Kidney capillary endothelial cell (primary cell): ENCODE measurements around the gene AR.
"Not testable (repeated sequence)": the region's sequence is repeated elsewhere in the genome, so short reads cannot be mapped to it uniquely, and the experiment has no call there.

Source experiments
- DNase-seq: peaks from one replicate; pipeline ENCODE4 v3.0.0-alpha.2; 2018; ENCODE audit warnings: low spot score

The AR gene

DNA sequence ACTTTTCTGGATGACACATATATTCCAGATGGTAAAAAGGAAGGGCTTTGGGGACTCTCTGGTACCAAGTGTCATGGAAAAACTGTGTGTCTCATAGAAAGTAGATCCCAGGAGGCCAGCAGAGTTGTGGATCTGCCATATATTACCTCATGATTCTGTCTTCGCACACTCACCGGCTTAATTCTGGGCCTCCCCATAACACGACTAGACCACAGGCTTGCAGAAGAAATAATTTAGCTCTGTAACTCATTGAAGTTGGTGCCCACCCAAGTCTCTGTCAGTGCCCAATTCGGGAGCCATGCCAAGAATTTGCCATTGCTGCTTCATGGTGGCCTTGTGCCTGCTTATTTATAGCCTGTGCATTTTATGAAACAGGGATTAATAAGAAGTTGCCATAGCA is 104.5 kb downstream of the AR start:
- no peak for DNase-seq

DNA sequence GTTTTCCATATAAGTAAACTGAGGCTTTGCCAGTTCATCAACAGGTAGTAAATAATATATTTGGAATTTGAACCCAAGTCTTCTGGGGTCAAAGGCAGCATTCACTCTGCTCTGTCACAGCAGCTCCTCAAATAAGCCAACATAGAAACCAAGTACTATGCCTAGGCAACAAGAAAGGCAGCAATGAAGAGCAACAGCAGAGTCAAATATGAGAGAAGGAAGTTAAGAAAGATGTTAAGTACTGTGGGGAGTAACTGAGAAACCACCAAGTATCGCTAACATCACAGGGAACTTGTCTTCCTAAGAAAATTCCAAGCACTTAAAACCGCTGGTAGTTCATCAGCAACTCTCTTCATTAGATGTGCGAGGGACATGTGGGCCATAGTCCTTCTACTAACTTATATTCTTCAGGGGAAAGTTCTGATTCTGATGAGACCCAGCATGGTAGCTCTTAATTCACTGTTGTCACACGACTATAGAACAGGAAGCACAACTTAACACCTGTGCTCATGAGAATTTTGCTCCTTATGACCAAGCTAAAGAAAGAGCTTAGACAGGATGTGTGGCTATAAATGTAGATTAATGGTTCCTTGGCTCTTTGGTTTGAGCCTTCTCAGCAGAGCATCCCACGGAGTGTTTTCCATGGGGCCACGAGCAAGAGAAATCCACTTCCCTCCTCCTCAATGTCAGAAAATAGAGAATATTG is 107.8 kb downstream of the AR start:
- no peak for DNase-seq

DNA sequence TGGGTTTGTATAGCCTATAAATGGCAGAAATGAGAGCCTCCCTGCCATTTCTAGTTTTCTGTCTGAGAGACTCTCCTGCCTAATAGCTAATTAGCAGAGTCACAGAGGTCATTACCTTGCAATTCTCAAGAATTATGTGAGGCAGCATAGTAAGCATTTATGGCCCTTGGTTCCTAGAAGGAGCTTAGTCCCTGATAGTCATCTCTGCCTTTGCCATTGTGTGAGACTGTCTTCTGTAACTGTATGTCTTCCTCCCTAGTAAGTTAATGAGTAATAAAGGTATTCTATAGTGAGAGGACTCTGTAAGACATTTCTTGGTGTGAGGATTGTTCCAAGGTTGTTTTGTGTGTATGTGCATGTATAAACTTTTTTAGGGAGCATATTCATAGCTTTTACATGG is 108.7 kb downstream of the AR start:
- DNase-seq = no peak

DNA sequence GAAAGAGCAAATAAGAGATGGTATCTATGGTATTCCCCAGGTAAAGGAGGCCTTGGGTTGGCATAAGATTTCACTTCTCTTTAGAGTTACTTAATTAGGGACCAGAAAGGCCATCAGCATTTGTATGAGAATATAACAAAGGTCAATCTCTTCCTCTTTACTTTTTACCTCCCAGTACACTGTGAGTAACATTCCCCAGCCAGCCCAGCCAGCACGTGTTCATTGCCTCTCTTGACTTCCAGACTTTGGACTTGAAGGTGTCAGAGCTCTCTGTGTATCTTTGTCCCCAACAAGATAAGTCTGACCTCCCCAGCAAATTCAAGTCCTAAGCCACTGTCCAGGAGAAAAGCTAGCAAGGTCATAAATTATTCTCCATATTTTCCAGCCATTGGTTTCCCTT is 110.5 kb downstream of the AR start:
- DNase-seq = no peak

DNA sequence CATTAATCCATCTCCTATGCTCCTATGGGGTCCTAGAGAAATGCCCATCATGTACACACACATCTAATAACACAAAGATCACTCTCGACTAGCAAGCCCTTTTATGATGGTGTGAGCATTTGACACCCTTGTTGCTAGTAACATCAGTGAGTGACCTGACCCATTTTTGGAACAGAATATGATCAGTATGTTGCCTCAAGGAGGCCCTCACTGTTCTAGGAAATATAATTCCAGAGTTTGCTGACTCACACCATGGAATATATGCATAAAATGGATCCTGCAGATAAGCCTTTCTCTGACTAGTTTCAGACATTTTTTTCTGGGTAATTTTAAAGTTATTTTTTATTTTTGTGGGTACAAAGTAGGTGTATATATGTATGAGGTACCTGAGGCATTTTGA is 121.8 kb downstream of the AR start:
- no peak for DNase-seq

DNA sequence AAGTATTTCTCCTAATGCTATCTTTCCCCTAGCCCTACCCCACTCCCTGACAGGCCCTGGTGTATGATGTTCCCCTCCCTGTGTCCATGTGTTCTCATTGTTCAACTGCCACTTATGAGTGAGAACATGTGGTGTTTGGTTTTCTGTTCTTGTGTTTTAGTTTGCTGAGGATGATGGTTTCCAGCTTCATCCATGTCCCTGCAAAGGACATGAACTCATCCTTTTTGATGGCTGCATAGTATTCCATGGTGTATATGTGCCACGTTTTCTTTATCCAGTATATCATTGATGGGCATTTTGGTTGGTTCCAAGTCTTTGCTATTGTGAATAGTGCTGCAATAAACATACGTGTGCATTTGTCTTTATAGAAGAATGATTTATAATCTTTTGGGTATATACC is 126.9 kb downstream of the AR start:
- DNase-seq = not testable (repeated sequence)

DNA sequence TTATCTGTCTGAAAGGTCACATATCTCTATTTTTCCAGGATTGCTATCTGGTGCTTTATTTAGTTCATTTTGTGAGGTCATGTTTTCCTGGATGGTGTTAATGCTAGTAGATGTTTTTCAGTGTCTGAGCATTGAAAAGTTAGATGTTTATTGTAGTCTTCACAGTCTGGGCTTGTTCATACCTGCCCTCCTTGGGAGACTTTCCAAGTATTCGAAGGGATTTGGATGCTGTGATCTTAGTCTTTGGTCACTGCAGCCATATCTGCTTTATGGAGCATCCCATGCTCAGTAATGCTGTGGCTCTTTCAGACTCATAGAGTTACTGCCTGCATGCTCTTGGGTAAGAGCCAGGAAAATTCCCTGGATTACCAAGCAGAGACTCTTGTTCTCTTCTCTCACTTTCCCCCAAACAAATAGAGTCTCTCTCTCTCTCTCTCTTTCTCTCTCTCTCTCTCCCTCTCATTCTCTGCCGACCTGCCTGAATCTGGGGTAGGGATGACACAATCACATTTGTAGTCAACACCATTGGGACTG is 130.0 kb downstream of the AR start:
- no peak for DNase-seq

DNA sequence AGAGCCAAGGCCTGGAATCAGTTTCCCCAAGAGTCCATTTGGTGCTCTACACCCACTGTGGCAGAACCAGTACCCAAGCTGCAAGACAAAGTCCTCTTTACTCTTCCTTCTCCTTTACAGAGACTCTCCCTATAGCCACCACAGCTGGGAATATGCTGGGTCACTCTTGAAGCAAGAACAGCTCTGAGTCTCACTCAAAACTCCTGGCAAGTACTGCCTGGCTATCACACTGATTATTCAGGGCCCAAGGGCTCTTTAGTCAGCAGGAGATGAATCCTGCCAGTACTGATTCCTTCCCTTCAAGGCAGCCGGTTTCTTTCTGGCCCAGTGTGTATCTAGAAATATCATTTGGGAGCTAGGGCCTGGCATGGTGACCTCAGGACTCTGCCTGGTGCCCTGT is 130.9 kb downstream of the AR start:
- no peak for DNase-seq

DNA sequence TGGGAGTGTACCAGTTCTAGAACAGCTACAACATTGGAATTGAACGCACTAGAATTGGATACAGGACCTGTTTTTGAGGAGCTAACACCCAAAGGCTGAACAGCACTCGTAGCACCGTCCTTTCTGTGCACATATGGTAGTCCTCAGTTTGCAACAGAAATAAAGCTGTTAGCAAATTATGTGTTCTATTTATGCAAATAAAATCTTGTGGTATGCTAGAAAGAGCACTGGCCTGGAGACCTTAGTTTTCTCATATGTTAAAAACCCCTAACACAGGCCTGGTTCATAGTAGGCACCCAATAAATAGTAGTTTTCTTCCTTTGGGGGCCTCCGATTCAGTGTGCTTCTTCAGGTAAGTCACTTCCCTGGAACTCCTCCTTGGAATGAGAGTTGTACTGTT is 140.3 kb downstream of the AR start:
- no peak for DNase-seq

DNA sequence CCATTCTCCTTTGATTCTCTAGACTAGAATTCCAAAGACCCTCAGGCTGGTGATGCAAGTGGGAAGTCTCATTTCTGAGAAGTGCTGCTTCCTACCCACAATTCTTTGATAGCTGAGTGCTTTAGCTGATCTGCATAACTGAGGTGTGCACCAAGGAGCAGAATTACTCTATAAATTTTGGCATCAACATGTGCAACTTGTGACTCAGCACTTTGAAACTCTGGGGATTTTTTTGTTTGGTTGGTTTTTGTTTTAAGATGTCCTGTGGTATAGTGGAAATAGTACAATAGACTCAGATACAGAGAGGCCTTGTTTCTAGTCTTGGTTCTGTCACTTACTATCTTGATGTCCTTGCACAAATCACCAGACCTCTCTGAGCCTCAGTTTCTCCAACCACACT is 148.4 kb downstream of the AR start:
- DNase-seq = no peak

DNA sequence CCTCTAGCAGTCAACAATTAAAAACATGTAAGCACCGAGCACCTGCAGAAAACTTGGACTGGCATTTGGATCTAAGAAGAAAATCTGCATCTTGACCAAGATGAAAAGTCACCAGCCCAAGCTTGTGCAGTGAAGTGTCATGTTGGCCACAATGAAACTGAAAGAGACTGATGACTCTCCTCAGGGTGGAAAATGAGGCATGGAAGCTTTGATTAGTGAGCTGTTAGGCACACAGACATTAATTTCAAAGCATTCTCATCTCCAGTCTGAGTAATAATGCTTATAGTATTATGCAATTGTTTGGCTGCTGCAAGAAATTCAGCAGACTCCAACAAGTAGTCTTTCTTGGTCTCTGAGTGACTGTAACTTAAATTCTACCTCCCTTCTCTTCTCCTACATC is 150.1 kb downstream of the AR start:
- DNase-seq = no peak

DNA sequence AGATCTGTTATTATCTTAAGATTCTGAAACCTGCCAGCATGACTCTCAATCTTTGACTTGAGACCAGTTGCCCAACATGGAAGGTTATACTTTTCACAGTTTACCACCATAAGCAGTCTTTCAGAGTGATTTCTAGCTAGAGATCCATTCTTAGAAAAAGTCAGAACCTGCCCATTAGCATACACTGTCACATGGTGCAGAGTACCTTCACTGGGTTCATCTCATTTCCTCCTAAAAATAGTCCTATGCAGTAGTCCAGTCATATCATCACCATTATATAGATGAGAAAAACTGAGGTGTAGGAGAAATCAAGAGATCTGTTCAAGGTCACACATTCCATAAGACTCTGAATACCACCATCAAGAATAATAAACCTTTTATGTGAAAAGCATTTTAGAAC is 153.6 kb downstream of the AR start:
- no peak for DNase-seq

DNA sequence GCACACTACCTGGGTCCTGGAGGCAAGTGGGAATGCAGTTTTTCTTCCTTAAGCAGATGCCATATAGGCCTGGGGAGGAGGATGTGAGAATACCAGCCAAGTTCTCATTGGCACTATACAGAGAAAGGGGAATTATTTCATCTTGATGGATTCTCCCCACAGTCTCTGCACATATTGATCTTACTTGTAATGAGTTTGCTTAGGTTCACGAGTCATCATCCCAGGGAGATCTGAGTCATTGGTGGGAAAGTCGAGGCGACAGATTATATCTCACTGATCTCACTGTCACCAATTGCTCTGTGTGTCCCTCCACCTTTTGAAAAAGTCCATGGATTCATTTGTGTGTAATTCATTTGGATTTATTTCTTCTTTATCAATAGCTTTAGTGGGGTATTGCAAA is 156.8 kb downstream of the AR start:
- no peak for DNase-seq

DNA sequence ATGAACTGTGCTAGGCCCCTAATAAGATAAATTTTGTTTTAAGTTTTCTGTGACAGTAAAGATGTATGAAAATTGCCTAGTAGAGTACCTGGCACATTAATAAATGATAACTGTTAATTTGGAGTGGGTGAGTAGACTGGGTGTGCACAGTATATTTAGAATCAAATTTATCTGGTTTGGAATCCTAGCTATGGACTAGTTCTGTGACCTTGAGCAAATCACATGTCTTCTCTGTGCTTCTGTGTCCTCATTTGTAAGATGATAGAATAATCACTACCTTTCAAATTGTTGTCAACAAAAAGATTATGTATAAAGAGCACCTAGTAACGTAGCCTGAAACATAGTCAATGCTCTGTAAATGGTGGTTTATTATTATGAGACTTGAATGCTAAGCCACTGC is 170.2 kb downstream of the AR start:
- no peak for DNase-seq

DNA sequence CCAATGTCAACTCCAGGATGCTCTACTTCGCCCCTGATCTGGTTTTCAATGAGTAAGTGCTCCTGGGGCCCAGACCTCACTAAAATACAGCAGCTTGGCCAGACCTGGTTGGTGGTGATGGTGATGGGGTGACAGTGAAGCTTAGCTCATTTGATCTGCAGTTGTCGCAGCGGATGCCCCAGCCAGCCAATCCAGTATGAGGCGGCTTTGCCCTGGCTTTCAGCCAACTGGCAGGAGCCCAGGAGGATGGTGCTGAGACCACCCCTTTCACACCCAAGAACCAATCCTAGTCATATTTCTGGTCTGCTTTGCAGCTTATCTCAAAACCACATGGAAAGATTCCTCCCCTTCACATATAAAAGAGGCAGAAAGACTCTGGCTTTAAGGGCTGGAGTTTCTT is 173.8 kb downstream of the AR start:
- no peak for DNase-seq

DNA sequence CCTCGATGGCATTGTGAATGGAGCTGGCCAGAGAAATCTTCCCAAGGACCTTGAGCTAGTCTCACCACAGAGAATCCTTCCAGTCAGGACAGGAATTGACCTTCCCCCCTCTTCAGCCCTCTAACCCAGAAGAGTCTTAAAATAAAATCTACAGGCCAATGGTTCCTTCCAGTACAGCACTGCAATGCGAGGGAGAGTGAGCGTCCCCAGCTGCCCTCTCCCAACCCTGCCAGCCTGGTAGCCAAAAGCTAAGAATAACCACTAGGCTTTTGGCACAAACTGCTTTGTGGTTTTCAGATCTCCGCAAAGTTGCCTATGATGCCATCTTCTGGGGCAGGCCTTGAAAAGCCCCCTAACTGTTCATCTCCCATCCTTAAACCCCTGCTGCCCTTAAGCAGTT is 175.1 kb downstream of the AR start:
- no peak for DNase-seq

DNA sequence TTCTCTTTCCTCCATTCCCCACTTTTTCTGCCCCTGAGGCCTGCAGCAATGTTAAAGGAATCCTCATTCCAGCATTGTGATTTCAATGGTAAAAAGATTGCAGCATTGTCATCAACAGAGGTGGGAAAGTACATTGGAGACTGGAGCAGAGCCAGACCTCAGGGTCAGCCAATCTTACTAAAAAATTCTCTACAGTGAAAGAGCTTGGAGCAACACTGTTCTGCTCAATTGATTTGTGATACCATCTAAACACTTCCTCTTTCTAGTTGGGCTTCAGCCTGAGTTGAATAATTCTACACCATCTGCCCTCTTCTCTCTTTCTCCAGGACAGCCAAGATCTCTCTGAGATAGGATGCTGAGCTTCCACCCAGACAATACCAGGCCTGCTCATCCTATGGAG is 176.5 kb downstream of the AR start:
- DNase-seq = no peak

DNA sequence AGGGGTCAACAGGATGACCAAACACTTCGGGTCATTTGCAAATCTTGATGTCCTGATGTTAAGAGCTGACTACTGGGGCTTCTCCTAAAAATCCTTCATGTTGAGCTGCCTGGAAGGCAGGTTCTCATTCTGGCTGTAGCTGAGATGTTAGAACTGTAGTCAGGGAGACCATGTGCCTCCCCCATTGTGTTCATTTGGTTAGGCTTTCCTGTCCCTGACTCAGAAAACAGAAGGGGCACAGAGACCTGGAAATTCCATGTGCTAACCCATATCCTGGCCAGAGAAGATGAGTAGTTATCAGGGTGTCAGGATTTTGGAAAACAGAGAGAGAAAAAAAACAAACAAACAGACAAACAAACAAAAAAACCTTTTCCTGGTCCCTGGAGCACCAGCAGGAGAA is 177.5 kb downstream of the AR start:
- peak; percentile 9 for DNase-seq

DNA sequence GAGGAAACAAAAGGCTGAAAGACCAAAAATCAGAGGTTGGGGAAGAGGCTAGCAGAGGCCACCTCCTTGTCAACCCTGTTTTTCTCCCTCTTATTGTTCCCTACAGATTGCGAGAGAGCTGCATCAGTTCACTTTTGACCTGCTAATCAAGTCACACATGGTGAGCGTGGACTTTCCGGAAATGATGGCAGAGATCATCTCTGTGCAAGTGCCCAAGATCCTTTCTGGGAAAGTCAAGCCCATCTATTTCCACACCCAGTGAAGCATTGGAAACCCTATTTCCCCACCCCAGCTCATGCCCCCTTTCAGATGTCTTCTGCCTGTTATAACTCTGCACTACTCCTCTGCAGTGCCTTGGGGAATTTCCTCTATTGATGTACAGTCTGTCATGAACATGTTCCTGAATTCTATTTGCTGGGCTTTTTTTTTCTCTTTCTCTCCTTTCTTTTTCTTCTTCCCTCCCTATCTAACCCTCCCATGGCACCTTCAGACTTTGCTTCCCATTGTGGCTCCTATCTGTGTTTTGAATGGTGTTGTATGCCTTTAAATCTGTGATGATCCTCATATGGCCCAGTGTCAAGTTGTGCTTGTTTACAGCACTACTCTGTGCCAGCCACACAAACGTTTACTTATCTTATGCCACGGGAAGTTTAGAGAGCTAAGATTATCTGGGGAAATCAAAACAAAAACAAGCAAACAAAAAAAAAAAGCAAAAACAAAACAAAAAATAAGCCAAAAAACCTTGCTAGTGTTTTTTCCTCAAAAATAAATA is 179.9 kb downstream of the AR start:
- no peak for DNase-seq

DNA sequence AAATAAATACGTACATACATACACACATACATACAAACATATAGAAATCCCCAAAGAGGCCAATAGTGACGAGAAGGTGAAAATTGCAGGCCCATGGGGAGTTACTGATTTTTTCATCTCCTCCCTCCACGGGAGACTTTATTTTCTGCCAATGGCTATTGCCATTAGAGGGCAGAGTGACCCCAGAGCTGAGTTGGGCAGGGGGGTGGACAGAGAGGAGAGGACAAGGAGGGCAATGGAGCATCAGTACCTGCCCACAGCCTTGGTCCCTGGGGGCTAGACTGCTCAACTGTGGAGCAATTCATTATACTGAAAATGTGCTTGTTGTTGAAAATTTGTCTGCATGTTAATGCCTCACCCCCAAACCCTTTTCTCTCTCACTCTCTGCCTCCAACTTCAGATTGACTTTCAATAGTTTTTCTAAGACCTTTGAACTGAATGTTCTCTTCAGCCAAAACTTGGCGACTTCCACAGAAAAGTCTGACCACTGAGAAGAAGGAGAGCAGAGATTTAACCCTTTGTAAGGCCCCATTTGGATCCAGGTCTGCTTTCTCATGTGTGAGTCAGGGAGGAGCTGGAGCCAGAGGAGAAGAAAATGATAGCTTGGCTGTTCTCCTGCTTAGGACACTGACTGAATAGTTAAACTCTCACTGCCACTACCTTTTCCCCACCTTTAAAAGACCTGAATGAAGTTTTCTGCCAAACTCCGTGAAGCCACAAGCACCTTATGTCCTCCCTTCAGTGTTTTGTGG is 180.7 kb downstream of the AR start:
- DNase-seq = no peak

DNA sequence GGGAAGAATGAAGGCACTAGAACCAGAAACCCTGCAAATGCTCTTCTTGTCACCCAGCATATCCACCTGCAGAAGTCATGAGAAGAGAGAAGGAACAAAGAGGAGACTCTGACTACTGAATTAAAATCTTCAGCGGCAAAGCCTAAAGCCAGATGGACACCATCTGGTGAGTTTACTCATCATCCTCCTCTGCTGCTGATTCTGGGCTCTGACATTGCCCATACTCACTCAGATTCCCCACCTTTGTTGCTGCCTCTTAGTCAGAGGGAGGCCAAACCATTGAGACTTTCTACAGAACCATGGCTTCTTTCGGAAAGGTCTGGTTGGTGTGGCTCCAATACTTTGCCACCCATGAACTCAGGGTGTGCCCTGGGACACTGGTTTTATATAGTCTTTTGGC is 181.7 kb downstream of the AR start:
- no peak for DNase-seq

DNA sequence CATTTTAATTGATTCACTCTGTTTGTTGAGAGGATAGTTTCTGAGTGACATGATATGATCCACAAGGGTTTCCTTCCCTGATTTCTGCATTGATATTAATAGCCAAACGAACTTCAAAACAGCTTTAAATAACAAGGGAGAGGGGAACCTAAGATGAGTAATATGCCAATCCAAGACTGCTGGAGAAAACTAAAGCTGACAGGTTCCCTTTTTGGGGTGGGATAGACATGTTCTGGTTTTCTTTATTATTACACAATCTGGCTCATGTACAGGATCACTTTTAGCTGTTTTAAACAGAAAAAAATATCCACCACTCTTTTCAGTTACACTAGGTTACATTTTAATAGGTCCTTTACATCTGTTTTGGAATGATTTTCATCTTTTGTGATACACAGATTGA is 182.2 kb downstream of the AR start:
- no peak for DNase-seq

DNA sequence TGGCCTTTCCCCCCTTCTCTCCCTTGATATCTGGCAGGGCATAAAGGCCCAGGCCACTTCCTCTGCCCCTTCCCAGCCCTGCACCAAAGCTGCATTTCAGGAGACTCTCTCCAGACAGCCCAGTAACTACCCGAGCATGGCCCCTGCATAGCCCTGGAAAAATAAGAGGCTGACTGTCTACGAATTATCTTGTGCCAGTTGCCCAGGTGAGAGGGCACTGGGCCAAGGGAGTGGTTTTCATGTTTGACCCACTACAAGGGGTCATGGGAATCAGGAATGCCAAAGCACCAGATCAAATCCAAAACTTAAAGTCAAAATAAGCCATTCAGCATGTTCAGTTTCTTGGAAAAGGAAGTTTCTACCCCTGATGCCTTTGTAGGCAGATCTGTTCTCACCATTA is 183.8 kb downstream of the AR start:
- DNase-seq = no peak
